Activated gamma-delta T cell (primary cell): ENCODE measurements around the gene CTU2.

Experiments used
- DNase-seq: peaks from one replicate; lab custom pipeline; 2025; lab: John Stamatoyannopoulos, UW

CTU2 gene

GRCh38 chr16:88681709-88682451, 24.4 kb upstream of the CTU2 start:
- DNase-seq: no peak

- DNase-seq: no peak
These were observed 21.6 kb upstream of the CTU2 start for GRCh38 chr16:88684569-88685155.

- DNase-seq: no peak
These were observed 20.9 kb upstream of the CTU2 start for GRCh38 chr16:88685156-88686061.

- no peak for DNase-seq
These were observed 20.3 kb upstream of the CTU2 start for GRCh38 chr16:88686062-88686438.

GRCh38 chr16:88686439-88687253, 19.7 kb upstream of the CTU2 start, which contains the start of gene SNAI3:
Gene SNAI3 (minus strand): TSS chr16:88686507. CDS start chr16:88686406, 101 bp downstream.
- DNase-seq: peak; percentile 81

- no peak for DNase-seq
These were observed 19.1 kb upstream of the CTU2 start for GRCh38 chr16:88687254-88687576.

- DNase-seq: no peak
These were observed 18.7 kb upstream of the CTU2 start for GRCh38 chr16:88687676-88688012.

- DNase-seq: no peak
These were observed 18.1 kb upstream of the CTU2 start for GRCh38 chr16:88688013-88688778.

GRCh38 chr16:88690341-88691128, 15.8 kb upstream of the CTU2 start:
- DNase-seq: no peak

GRCh38 chr16:88691129-88691813, 15.0 kb upstream of the CTU2 start:
- no peak for DNase-seq

GRCh38 chr16:88691924-88692560, 14.3 kb upstream of the CTU2 start:
- DNase-seq: no peak

GRCh38 chr16:88692861-88693260, 13.4 kb upstream of the CTU2 start:
- DNase-seq: no peak

- DNase-seq: no peak
These were observed 12.7 kb upstream of the CTU2 start for GRCh38 chr16:88693420-88694177.

GRCh38 chr16:88694221-88695087, 11.8 kb upstream of the CTU2 start:
- no peak for DNase-seq

GRCh38 chr16:88695218-88695617, 11.1 kb upstream of the CTU2 start:
- DNase-seq: no peak

- DNase-seq: no peak
These were observed 10.6 kb upstream of the CTU2 start for GRCh38 chr16:88695753-88696152.

- no peak for DNase-seq
These were observed 9.9 kb upstream of the CTU2 start for GRCh38 chr16:88696441-88696840.
